HG03521 (cell line): ENCODE data around the gene NUDT21.
A peak's percentile ranks its signal among the peaks of the same experiment; 100 is the strongest.

Source experiments
- ATAC-seq: cut with Tn5 transposase; IDR thresholded peaks from one replicate; pipeline ENCODE4 v1.9.1; 2021; ENCODE audit warnings: mild to moderate bottlenecking, moderate library complexity; ENCODE audit not compliant: unreplicated experiment

NUDT21 gene

GRCh38 chr16:56462064-56462796 is 11.1 kb upstream of the NUDT21 start:
- no peak for ATAC-seq

- ATAC-seq: no peak
Observed at GRCh38 chr16:56460101-56460500, 9.0 kb upstream of the NUDT21 start.

- no peak for ATAC-seq
Observed at GRCh38 chr16:56457927-56458470, 6.9 kb upstream of the NUDT21 start.

GRCh38 chr16:56451753-56452689 is 889 bp upstream of the NUDT21 start:
- peak; percentile 32 for ATAC-seq

- ATAC-seq: no peak
Observed at GRCh38 chr16:56450275-56450985, 702 bp downstream of the NUDT21 start.

GRCh38 chr16:56448005-56448404 is 3.1 kb downstream of the NUDT21 start:
- ATAC-seq: no peak

- ATAC-seq: no peak
Observed at GRCh38 chr16:56447286-56447685, 3.8 kb downstream of the NUDT21 start.

- ATAC-seq: no peak
Observed at GRCh38 chr16:56438038-56438437, 13.1 kb downstream of the NUDT21 start.

- no peak for ATAC-seq
Observed at GRCh38 chr16:56436258-56436657, 14.9 kb downstream of the NUDT21 start.

- no peak for ATAC-seq
Observed at GRCh38 chr16:56428091-56428490, 23.0 kb downstream of the NUDT21 start.

- ATAC-seq: no peak
Observed at GRCh38 chr16:56426585-56426984, 24.5 kb downstream of the NUDT21 start.

GRCh38 chr16:56425439-56425832 is 25.7 kb downstream of the NUDT21 start, which contains the start of gene AMFR:
TSS of gene AMFR (minus strand) at chr16:56425545. CDS start at chr16:56425327, 218 bp downstream.
- ATAC-seq: peak; percentile 82

GRCh38 chr16:56424791-56425438 is 26.2 kb downstream of the NUDT21 start:
- peak; percentile 24 for ATAC-seq

GRCh38 chr16:56424404-56424764 is 26.7 kb downstream of the NUDT21 start:
- ATAC-seq: no peak

- no peak for ATAC-seq
Observed at GRCh38 chr16:56423584-56424403, 27.3 kb downstream of the NUDT21 start.

GRCh38 chr16:56422896-56423441 is 28.2 kb downstream of the NUDT21 start:
- ATAC-seq: no peak

GRCh38 chr16:56421976-56422669 is 29.0 kb downstream of the NUDT21 start:
- ATAC-seq: no peak

- ATAC-seq: no peak
Observed at GRCh38 chr16:56421313-56421712, 29.8 kb downstream of the NUDT21 start.

GRCh38 chr16:56420613-56421012 is 30.5 kb downstream of the NUDT21 start:
- ATAC-seq: no peak
